Astrocyte of the cerebellum (primary cell): Measurements from ENCODE around the gene TRIM72.

Source experiments
- DNase-seq: peaks from one replicate; pipeline ENCODE4 v3.0.0-alpha.2; 2011; ENCODE audit warnings: low read depth
- H3K4me3 ChIP-seq: 2 replicates; pipeline ENCODE4 v1.5.1; 2011; ENCODE audit warnings: mild to moderate bottlenecking, low read depth, low read length, moderate library complexity
- in situ Hi-C: cut with HindIII; loops from 2 replicates; pipeline ENCODE4 v1.10.0; 2017; ENCODE audit warnings: low sequenced_read_pairs
- TF ChIP-seq, protein P1 (sequence below): IDR thresholded peaks from 2 replicates; pipeline ENCODE4 v1.5.1; 2012; ENCODE audit warnings: low read length, low read depth, moderate library complexity, mild to moderate bottlenecking; ENCODE audit errors: missing control alignments

TRIM72 gene

DNA sequence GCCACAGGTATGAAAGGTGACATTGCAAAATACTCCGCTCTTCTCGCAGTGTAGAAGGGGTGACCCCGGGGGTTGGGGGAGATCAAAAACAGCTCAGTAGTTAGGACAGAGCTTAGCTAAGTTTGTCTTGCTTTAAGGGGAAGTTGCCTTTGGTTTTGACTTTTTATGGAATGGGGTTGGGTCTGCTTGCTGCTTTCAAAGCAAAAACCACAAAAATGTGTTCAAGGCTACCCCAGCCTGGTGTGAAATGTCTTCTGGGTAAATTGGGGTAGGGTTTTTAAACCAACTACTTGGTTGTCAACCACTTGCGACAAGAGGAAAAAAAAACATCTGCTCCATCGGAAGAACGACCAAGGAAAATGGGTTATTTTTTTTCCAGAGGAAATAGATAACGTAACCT, 27.7 kb upstream of the TRIM72 start:
- in situ Hi-C loops: no loop called here
- H3K4me3 ChIP-seq: no peak overlapping the region
- TF ChIP-seq, protein P1, sequence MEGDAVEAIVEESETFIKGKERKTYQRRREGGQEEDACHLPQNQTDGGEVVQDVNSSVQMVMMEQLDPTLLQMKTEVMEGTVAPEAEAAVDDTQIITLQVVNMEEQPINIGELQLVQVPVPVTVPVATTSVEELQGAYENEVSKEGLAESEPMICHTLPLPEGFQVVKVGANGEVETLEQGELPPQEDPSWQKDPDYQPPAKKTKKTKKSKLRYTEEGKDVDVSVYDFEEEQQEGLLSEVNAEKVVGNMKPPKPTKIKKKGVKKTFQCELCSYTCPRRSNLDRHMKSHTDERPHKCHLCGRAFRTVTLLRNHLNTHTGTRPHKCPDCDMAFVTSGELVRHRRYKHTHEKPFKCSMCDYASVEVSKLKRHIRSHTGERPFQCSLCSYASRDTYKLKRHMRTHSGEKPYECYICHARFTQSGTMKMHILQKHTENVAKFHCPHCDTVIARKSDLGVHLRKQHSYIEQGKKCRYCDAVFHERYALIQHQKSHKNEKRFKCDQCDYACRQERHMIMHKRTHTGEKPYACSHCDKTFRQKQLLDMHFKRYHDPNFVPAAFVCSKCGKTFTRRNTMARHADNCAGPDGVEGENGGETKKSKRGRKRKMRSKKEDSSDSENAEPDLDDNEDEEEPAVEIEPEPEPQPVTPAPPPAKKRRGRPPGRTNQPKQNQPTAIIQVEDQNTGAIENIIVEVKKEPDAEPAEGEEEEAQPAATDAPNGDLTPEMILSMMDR: no peak
- no peak for DNase-seq

- H3K4me3 ChIP-seq: no peak overlapping the region
- TF ChIP-seq, protein P1: no peak
- DNase-seq: no peak
- in situ Hi-C loops: no loop called here
Observed at GRCh38 chr16:31186930-31187807, 26.8 kb upstream of the TRIM72 start.

DNA sequence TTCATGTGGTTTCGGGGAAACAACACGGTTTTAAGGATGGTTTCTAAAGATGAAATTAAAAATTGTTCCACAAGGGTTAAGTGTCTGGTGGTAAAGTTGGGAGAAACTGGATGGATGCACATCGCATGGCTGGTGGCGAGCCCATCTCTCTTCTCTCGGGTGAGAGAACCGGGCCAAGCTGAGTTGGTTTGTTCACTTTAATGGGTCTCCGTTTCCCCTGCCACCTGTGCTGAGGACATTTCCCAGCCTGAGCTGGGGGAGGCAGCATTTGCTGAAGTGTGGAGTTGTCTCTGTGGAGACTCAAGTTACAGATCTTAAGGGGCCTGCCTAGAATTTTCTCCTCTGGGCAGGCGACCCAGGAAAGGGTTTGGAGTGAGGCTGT, 26.1 kb upstream of the TRIM72 start:
- H3K4me3 ChIP-seq: no peak overlapping the region
- TF ChIP-seq, protein P1: no peak
- in situ Hi-C loops: no loop called here
- no peak for DNase-seq

- no peak for DNase-seq
- in situ Hi-C loops: no loop called here
- TF ChIP-seq, protein P1: no peak
- H3K4me3 ChIP-seq: no peak overlapping the region
Observed at GRCh38 chr16:31188450-31189411, 25.2 kb upstream of the TRIM72 start.

DNA sequence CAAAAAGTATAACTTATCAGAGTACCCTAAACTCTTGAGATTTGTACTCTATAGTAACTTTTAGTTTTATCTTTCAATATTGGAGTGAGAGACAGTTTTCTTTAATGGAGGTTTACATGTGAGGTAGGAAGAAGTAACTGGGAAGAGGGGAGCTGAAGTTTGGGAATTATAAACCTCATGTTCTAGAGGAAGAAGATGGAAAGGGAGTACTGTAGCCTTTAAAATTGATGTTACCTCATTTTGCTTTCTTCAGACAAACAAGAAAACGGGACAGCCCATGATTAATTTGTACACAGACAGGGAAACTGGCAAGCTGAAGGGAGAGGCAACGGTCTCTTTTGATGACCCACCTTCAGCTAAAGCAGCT, 24.5 kb upstream of the TRIM72 start:
- TF ChIP-seq, protein P1: no peak
- H3K4me3 ChIP-seq: no peak overlapping the region
- no peak for DNase-seq
- in situ Hi-C loops: no loop called here

GRCh38 chr16:31190061-31190460, 23.9 kb upstream of the TRIM72 start:
- no peak overlapping the region for H3K4me3 ChIP-seq
- no peak for DNase-seq
- in situ Hi-C loops: loop anchor here (10.0 kb wide), 1 partner anchor 265 kb away; the partner anchor contains the start of gene ARMC5
- TF ChIP-seq, protein P1: no peak
